Activated CD4-positive, alpha-beta T cell treated with anti-CD3 and anti-CD28 coated beads for 1 hour (primary cell): Measurements from ENCODE around the gene TEX2.
"Not testable (repeated sequence)": the region's sequence is repeated elsewhere in the genome, so short reads cannot be mapped to it uniquely, and the experiment has no call there.

ENCODE experiments used
- DNase-seq: peaks from one replicate; pipeline ENCODE4 v3.0.0-alpha.2; 2020

Gene TEX2

GRCh38 chr17:64180089-64181073, 82.7 kb downstream of the TEX2 start:
- DNase-seq = no peak

GRCh38 chr17:64179024-64179423, 84.0 kb downstream of the TEX2 start:
- DNase-seq = not testable (repeated sequence)

DNA sequence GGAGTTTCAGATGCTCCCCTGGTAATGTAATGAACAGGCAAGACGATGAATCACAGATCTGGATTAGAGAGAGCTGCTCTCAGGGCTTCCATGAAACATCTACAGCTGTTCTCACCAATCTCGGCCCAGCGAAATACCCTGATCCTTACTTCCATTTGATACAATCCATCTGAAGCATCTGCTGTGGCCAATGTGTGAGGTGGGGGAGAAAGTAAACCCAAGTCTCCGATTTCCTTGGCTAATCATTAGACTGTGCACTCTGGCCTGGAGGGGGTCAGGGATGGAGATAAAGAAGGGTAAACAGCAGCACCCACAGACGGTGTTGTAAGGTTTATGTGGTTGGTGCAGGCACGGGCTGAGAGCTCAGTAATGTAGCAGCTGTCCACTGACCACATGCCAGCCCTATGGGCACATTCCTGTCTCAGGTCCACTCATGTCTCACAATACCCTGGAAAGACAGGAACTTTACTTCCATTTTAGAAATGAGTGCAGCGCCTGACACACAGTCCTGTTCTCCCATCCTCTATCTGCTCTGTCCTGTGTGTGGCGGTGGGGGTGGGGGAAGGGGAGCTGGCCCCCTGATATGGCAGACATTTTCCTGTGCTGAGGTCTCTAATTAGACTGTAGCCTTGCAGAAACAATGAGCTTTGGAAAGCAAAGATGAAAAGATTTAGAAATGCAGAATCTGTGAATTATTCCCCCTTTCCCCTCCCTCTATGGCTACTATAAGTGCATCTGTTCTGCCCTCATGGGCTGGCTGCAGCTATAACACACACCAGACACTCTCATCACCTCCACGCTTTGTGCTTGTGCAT, 84.8 kb downstream of the TEX2 start:
- no peak for DNase-seq

- no peak for DNase-seq
Observed at GRCh38 chr17:64177311-64178010, 85.6 kb downstream of the TEX2 start.

- no peak for DNase-seq
Observed at GRCh38 chr17:64176556-64176955, 86.5 kb downstream of the TEX2 start.

DNA sequence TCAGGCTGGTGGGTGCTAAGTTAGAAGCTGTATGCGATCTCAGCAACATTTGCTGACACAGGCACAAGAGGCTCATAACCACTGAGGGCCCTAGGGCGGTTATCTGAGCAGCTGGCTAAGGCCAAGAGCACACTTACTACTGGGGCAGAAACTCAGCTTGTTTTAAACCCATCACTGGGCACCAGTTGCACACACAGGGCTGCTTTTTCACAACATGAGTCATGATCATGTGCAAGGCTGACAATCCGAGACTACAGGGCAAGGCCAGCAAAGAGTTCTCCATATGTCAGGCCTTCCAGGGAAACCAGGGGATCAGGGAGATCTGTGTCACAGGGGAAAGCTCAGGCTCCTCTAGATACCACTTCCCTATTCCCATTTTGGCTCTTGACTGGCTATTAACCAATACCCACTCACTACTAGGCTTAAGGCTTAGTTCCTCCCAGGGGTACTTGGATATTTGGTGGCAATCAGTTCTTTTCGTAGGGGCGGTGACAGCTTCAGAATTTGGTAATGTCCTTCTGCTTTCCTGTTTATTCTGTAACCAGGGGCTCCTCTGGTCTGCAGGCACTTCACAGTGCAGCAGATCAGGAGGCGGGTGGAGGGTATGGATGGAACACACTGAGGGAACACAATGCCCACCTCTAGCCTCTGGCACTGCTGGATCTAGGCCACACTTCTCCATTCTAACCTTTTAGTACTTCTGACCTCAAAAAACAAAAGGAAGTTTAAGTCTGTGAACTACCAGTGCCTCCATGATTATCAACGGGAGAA, 88.2 kb downstream of the TEX2 start:
- no peak for DNase-seq

- DNase-seq = no peak
Observed at GRCh38 chr17:64173646-64174045, 89.4 kb downstream of the TEX2 start.

- DNase-seq = no peak
Observed at GRCh38 chr17:64172510-64172909, 90.5 kb downstream of the TEX2 start.

GRCh38 chr17:64171041-64171440, 92.0 kb downstream of the TEX2 start:
- DNase-seq = no peak

- no peak for DNase-seq
Observed at GRCh38 chr17:64170286-64170685, 92.8 kb downstream of the TEX2 start.

DNA sequence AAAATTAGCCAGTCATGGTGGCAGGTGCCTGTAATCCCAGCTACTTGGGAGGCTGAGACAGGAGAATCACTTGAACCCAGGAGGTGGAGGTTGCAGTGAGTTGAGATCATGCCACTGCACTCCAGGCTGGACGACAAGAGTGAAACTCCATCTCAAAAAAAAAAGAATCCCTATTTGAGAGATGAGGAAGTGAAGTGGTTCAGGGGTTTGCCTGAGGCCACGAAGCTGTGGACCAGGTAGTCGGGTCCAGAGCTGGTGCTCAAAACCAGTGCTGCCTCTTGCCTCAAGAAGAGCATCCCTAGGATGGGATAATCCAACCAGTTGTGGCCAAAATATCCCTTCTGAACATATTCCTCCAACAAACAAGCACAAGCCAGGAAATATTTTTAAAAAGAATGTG, 95.4 kb downstream of the TEX2 start:
- DNase-seq = not testable (repeated sequence)

GRCh38 chr17:64166876-64167275, 96.2 kb downstream of the TEX2 start:
- DNase-seq = no peak

GRCh38 chr17:64165347-64165746, 97.7 kb downstream of the TEX2 start:
- DNase-seq = no peak

- no peak for DNase-seq
Observed at GRCh38 chr17:64164596-64165285, 98.3 kb downstream of the TEX2 start.

DNA sequence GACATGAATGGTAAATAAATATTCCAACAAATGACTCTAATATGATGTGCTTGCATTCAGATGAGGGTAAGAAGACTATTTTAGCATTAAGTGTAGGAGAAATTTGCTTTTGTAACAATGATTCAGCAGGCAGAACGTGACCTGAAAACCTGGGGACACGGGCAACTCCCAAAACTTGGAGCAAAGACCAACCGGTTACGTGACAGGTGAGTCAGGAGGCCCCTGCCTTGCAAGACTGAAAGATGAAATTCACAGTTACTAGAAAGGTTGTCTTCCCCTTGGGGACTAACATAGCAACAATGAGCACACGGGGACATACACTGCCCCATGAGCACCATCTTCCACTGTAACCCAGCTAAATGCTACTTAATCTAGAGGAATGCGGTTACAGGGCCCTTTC, 99.6 kb downstream of the TEX2 start:
- DNase-seq = no peak

DNA sequence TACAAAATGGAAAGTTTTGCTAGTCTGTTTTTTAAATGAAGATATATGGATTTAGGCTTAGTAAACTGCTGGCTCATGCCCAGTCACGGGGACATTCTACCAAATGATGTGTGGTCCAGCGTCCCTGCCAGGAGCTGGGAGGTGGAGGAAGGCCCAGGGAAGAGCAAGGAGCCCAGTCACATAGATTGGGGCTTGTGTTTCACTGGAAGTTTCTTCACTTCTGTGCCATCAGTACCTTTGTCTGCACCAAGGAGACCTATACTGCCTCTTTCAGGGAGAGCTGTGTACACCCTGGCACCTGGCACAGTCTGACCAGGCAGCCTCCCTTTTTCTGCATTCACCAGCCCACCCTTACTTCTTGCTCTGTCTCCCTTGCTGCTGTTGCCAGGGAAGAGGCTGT, 100.5 kb downstream of the TEX2 start:
- no peak for DNase-seq

DNA sequence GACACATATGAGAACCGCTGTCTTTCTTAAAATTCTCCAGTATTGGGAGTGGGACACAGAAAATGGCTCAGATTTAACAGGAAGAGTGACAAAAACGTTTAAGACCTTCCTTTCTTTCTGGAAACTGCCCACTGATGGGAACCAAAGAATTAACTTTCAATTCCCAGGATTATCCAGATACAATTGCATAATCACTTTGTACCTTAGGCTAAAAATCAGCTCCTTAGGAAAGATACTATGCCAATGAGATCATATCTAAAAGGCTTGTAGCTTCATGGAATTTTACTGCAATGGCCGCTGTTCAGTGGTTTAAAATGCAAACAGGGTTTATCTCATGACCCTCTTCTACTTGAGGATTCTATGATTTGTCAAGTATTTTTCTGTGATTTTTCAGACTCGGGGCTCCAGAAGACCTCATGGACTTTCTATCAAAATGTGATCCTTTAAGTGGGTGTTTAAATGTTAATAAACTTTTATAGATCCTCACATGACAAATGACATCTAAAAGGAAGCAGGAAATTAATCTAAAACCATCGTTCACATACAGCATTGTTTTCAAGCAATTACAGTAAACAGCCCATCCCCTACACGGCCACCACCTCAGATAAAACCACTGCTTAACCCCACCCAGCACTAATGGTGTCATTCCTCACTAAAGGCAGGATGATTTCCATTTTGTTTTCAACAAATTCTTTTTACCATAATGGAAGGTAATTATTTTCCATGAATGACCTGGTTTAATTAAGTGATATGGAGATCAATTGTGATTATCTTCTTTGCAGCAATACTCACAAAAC, 101.5 kb downstream of the TEX2 start:
- no peak for DNase-seq

- no peak for DNase-seq
Observed at GRCh38 chr17:64160378-64160777, 102.7 kb downstream of the TEX2 start.

GRCh38 chr17:64158831-64159590, 104.0 kb downstream of the TEX2 start:
- no peak for DNase-seq

- DNase-seq = no peak
Observed at GRCh38 chr17:64158406-64158805, 104.7 kb downstream of the TEX2 start.
